GM12801 (cell line): ENCODE results near the gene SOCS1.

Experiments
- CTCF ChIP-seq: IDR thresholded peaks from one replicate; pipeline ENCODE4 v1.5.1; 2011; ENCODE audit warnings: control low read depth; ENCODE audit not compliant: insufficient read length; ENCODE audit errors: extremely low read depth

The SOCS1 gene

GRCh38 chr16:11278681-11279628 lies 23.0 kb upstream of the SOCS1 start:
- no peak for TF ChIP-seq CTCF

GRCh38 chr16:11277607-11278337 lies 21.8 kb upstream of the SOCS1 start:
- no peak for TF ChIP-seq CTCF

GRCh38 chr16:11276896-11277593 lies 21.0 kb upstream of the SOCS1 start:
- no peak for TF ChIP-seq CTCF

GRCh38 chr16:11276143-11276895 lies 20.3 kb upstream of the SOCS1 start, which contains the start of gene PRM2:
TSS of gene PRM2 (minus strand) at chr16:11276480. CDS start at chr16:11276370, 110 bp downstream.
- TF ChIP-seq CTCF = no peak

GRCh38 chr16:11274964-11275363 lies 19.0 kb upstream of the SOCS1 start:
- no peak for TF ChIP-seq CTCF

- TF ChIP-seq CTCF = no peak
These were observed 17.8 kb upstream of the SOCS1 start for GRCh38 chr16:11273721-11274324.
